ENCODE data around the gene TMEM18. TPM values are rescaled to one million over a fixed set of nuclear protein-coding genes. Genes with fewer than 3 reads are reported as not detected.
A peak's percentile ranks its signal among the peaks of the same experiment; 100 is the strongest.

The TMEM18 gene
- total and polyA plus RNA-seq, 2 experiments from 2014 or later, result 15.0 to 41.9 TPM

- H3K27me3 ChIP-seq (ENCODE audit: insufficient read depth), result no peaks in the 10 kb centered on the region
- DNase-seq (ENCODE audit: low spot score), result no peak
- Mint-ChIP-seq H3K27ac (no peak overlapping the region), H3K4me1 (peaks cover 2% of the 10 kb centered on the region; the same call in 2 of the 3 replicates), H3K9me3 (peaks cover 3% of the 10 kb centered on the region; the same call in 2 of the 3 replicates), H3K36me3 (ENCODE audit: low read depth) (no peaks in the 10 kb centered on the region), H3K4me3 (no peak overlapping the region), H3K27me3 (ENCODE audit: insufficient read depth, low read depth, poor library complexity) (peaks cover 5% of the 10 kb centered on the region)
- ATAC-seq, result peak; percentile 56
- no peaks in the 10 kb centered on the region for H3K36me3 ChIP-seq (ENCODE audit: insufficient read depth)
- H2AFZ ChIP-seq, result peak overlapping the region; percentile 89; the same call in 1 of the 2 replicates
- H3K4me3 ChIP-seq, result no peak overlapping the region
- H3K4me1 ChIP-seq (ENCODE audit: insufficient read depth), result no peaks in the 10 kb centered on the region
- TF ChIP-seq ZNF114 (CRISPR knock-in tag; IDR thresholded peaks at IDR 0.05) (no peak), EZH2 (IDR thresholded peaks at IDR 0.05; ENCODE audit: low read depth, unreplicated experiment) (no peak), POLR2AphosphoS5 (IDR thresholded peaks at IDR 0.05; ENCODE audit: low read depth) (no peak), ZNF331 (CRISPR knock-in tag; IDR thresholded peaks at IDR 0.05; ENCODE audit: low read depth) (no peak), CREB1 (CRISPR knock-in tag; IDR thresholded peaks at IDR 0.05; ENCODE audit: low read depth) (no peak), EZH2phosphoT487 (IDR thresholded peaks at IDR 0.05; ENCODE audit: unreplicated experiment) (no peak), ZNF462 (CRISPR knock-in tag; IDR thresholded peaks at IDR 0.05) (no peak), NANOG (IDR thresholded peaks at IDR 0.05; ENCODE audit: borderline replicate concordance) (no peak), STAT1 (IDR thresholded peaks at IDR 0.05; ENCODE audit: unreplicated experiment) (no peak), ETS1 (IDR thresholded peaks at IDR 0.05) (no peak), REST (IDR thresholded peaks at IDR 0.05; ENCODE audit: unreplicated experiment) (no peak), JUNB (IDR thresholded peaks at IDR 0.05; ENCODE audit: unreplicated experiment) (no peak)
- TF ChIP-seq, protein P1, sequence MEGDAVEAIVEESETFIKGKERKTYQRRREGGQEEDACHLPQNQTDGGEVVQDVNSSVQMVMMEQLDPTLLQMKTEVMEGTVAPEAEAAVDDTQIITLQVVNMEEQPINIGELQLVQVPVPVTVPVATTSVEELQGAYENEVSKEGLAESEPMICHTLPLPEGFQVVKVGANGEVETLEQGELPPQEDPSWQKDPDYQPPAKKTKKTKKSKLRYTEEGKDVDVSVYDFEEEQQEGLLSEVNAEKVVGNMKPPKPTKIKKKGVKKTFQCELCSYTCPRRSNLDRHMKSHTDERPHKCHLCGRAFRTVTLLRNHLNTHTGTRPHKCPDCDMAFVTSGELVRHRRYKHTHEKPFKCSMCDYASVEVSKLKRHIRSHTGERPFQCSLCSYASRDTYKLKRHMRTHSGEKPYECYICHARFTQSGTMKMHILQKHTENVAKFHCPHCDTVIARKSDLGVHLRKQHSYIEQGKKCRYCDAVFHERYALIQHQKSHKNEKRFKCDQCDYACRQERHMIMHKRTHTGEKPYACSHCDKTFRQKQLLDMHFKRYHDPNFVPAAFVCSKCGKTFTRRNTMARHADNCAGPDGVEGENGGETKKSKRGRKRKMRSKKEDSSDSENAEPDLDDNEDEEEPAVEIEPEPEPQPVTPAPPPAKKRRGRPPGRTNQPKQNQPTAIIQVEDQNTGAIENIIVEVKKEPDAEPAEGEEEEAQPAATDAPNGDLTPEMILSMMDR (conservative IDR thresholded peaks at IDR 0.05; ENCODE audit: low read depth in 2 of 2), result no peak
- no peak overlapping the region for H3K4me2 ChIP-seq
- H3K27ac ChIP-seq (ENCODE audit: low read depth), result no peak overlapping the region
- no peaks in the 10 kb centered on the region for H3F3A ChIP-seq (replicated peaks; ENCODE audit: low read depth)
- H3K79me2 ChIP-seq (replicated peaks; ENCODE audit: insufficient read depth), result no peaks in the 10 kb centered on the region
- no peaks in the 10 kb centered on the region for H4K20me1 ChIP-seq (replicated peaks; ENCODE audit: insufficient read depth)
- H3K9me2 ChIP-seq (ENCODE audit: insufficient read depth), result no peaks in the 10 kb centered on the region
These were observed 31.5 kb upstream of the TMEM18 start for GRCh38 chr2:708667-709066.
